GM18502 (cell line): Measurements from ENCODE around the gene MIP.
"Not testable (repeated sequence)": the region's sequence is repeated elsewhere in the genome, so short reads cannot be mapped to it uniquely, and the experiment has no call there.

Experiments
- ATAC-seq: cut with Tn5 transposase; IDR thresholded peaks from one replicate; pipeline ENCODE4 v1.9.1; 2021; ENCODE audit warnings: mild to moderate bottlenecking; ENCODE audit not compliant: unreplicated experiment, poor library complexity

MIP gene

GRCh38 chr12:56454557-56454956, at the start of gene MIP:
Gene MIP (minus strand): TSS chr12:56454657. CDS start chr12:56454613, 44 bp downstream.
- ATAC-seq, result no peak

- ATAC-seq, result not testable (repeated sequence)
These were observed 45.4 kb upstream of the MIP start for GRCh38 chr12:56499879-56500278.

GRCh38 chr12:56499452-56499851, 45.0 kb upstream of the MIP start:
- not testable (repeated sequence) for ATAC-seq

GRCh38 chr12:56498126-56498902, 43.9 kb upstream of the MIP start:
- not testable (repeated sequence) for ATAC-seq

- ATAC-seq, result not testable (repeated sequence)
These were observed 42.2 kb upstream of the MIP start for GRCh38 chr12:56496704-56497103.

- not testable (repeated sequence) for ATAC-seq
These were observed 40.0 kb upstream of the MIP start for GRCh38 chr12:56494481-56494880.

GRCh38 chr12:56494106-56494415, 39.6 kb upstream of the MIP start:
- not testable (repeated sequence) for ATAC-seq

GRCh38 chr12:56493409-56494105, 39.1 kb upstream of the MIP start:
- ATAC-seq, result not testable (repeated sequence)

GRCh38 chr12:56490360-56490759, 35.9 kb upstream of the MIP start:
- no peak for ATAC-seq

GRCh38 chr12:56488041-56488955, 33.8 kb upstream of the MIP start, which contains the start of gene GLS2:
Gene GLS2 (minus strand): TSS chr12:56488161. CDS start chr12:56488118, 43 bp downstream.
- ATAC-seq, result peak; percentile 89

GRCh38 chr12:56487448-56488040, 33.1 kb upstream of the MIP start:
- ATAC-seq, result peak; percentile 20

GRCh38 chr12:56486694-56487093, 32.2 kb upstream of the MIP start:
- ATAC-seq, result no peak

- no peak for ATAC-seq
These were observed 30.1 kb upstream of the MIP start for GRCh38 chr12:56484566-56484965.

- ATAC-seq, result no peak
These were observed 25.2 kb upstream of the MIP start for GRCh38 chr12:56479625-56480024.

GRCh38 chr12:56477521-56478225, 23.2 kb upstream of the MIP start:
- no peak for ATAC-seq

- no peak for ATAC-seq
These were observed 22.5 kb upstream of the MIP start for GRCh38 chr12:56476972-56477432.

- ATAC-seq, result no peak
These were observed 21.7 kb upstream of the MIP start for GRCh38 chr12:56476143-56476542.

- ATAC-seq, result no peak
These were observed 19.9 kb upstream of the MIP start for GRCh38 chr12:56474389-56474788.
